ENCODE results near the gene ERAP2. TPM values are rescaled to one million over a fixed set of nuclear protein-coding genes. Genes with fewer than 3 reads are reported as not detected.

The ERAP2 gene
- total RNA-seq, 8 experiments from 2014 or later, result 0.22 to 24.5 (median 1.9) TPM

- in situ Hi-C loops (cut with MboI; ENCODE audit: low pct_unique_long_range_greater_than_20kb in 2 of 9, low sequenced_read_pairs in 9 of 9, unreplicated experiment in 9 of 9), result loop anchor here in 1 of 9 experiments (25.0 kb wide), 1 partner anchor 286 kb away; the partner anchor contains the start of gene LIX1
- no peak overlapping the region for H3K4me3 ChIP-seq
- H3K27ac ChIP-seq, result no peak overlapping the region
- H3K4me1 ChIP-seq (replicated peaks in 1 of 2), result peaks cover 0 to 7% of the 10 kb centered on the region in 2 donors
- WGBS, 10 experiments, result 6 to 74% (median 41%) methylated on average over 2 to 7 of the region's 7 CpGs
- peak in 3 of 8 experiments; percentile 25 to 44 (median 36) for ATAC-seq (replicated peaks in 6 of 8)
Observed at GRCh38 chr5:96851312-96852062, 24.8 kb upstream of the ERAP2 start.

- in situ Hi-C loops (cut with MboI; ENCODE audit: low pct_unique_long_range_greater_than_20kb in 2 of 9, low sequenced_read_pairs in 9 of 9, unreplicated experiment in 9 of 9), result loop anchor here in 1 of 9 experiments (25.0 kb wide), 1 partner anchor 285 kb away; the partner anchor contains the start of gene LIX1
- Histone ChIP-seq H3K4me1 (replicated peaks in 1 of 2) (peaks cover 0 to 7% of the 10 kb centered on the region in 2 donors), H3K27ac (no peak overlapping the region), H3K4me3 (no peak overlapping the region)
- ATAC-seq (replicated peaks in 6 of 8), result peak in 4 of 8 experiments; percentile 55 to 92 (median 80)
- 0 to 92% (median 77%) methylated on average over 1 to 2 of the region's 2 CpGs for WGBS, 10 experiments
Observed at GRCh38 chr5:96852759-96853158, 23.5 kb upstream of the ERAP2 start.

GRCh38 chr5:96854067-96854466 is 22.2 kb upstream of the ERAP2 start:
- in situ Hi-C loops (cut with MboI; ENCODE audit: low pct_unique_long_range_greater_than_20kb in 2 of 9, low sequenced_read_pairs in 9 of 9, unreplicated experiment in 9 of 9), result loop anchor here in 1 of 9 experiments (25.0 kb wide), 1 partner anchor 283 kb away; the partner anchor contains the start of gene LIX1
- Histone ChIP-seq H3K27ac (no peak overlapping the region), H3K4me1 (replicated peaks in 1 of 2) (peaks cover 0 to 7% of the 10 kb centered on the region in 2 donors), H3K4me3 (no peak overlapping the region)
- 50 to 89% (median 78%) methylated on average over 1 of the region's 1 CpG; no CpG with 5 or more reads in 2 of the 10 experiments for WGBS, 10 experiments
- ATAC-seq (replicated peaks in 6 of 8), result no peak

- in situ Hi-C loops (cut with MboI; ENCODE audit: low pct_unique_long_range_greater_than_20kb in 2 of 9, low sequenced_read_pairs in 9 of 9, unreplicated experiment in 9 of 9), result loop anchor here in 1 of 9 experiments (25.0 kb wide), 1 partner anchor 282 kb away; the partner anchor contains the start of gene LIX1
- peaks cover 0 to 7% of the 10 kb centered on the region in 2 donors for H3K4me1 ChIP-seq (replicated peaks in 1 of 2)
- H3K27ac ChIP-seq, result no peak overlapping the region
- WGBS, 10 experiments, result 42 to 91% (median 82%) methylated on average over 1 to 6 of the region's 6 CpGs; no CpG with 5 or more reads in 2 of the 10 experiments
- H3K4me3 ChIP-seq, result no peak overlapping the region
- peak in 1 of 8 experiments; percentile 26 for ATAC-seq (replicated peaks in 6 of 8)
Observed at GRCh38 chr5:96855031-96855872, 21.0 kb upstream of the ERAP2 start.

- H3K27ac ChIP-seq, result no peak overlapping the region
- peaks cover 0 to 4% of the 10 kb centered on the region in 2 donors for H3K4me1 ChIP-seq (replicated peaks in 1 of 2)
- H3K4me3 ChIP-seq, result no peak overlapping the region
- ATAC-seq (replicated peaks in 6 of 8), result no peak
- in situ Hi-C loops (cut with MboI; ENCODE audit: low pct_unique_long_range_greater_than_20kb in 2 of 9, low sequenced_read_pairs in 9 of 9, unreplicated experiment in 9 of 9), result loop anchor here in 1 of 9 experiments (25.0 kb wide), 1 partner anchor 281 kb away; the partner anchor contains the start of gene LIX1
- 82 to 100% (median 100%) methylated on average over 1 to 3 of the region's 3 CpGs; no CpG with 5 or more reads in 3 of the 10 experiments for WGBS, 10 experiments
Observed at GRCh38 chr5:96856371-96856770, 19.9 kb upstream of the ERAP2 start.

- no peak overlapping the region for H3K4me3 ChIP-seq
- in situ Hi-C loops (cut with MboI; ENCODE audit: low pct_unique_long_range_greater_than_20kb in 2 of 9, low sequenced_read_pairs in 9 of 9, unreplicated experiment in 9 of 9), result loop anchor here in 1 of 9 experiments (25.0 kb wide), 1 partner anchor 280 kb away; the partner anchor contains the start of gene LIX1
- H3K4me1 ChIP-seq (replicated peaks in 1 of 2), result no peaks in the 10 kb centered on the region
- WGBS, 10 experiments, result 75 to 100% (median 100%) methylated on average over 1 of the region's 1 CpG; no CpG with 5 or more reads in 2 of the 10 experiments
- ATAC-seq (replicated peaks in 6 of 8), result no peak
- H3K27ac ChIP-seq, result no peak overlapping the region
Observed at GRCh38 chr5:96857454-96857853, 18.8 kb upstream of the ERAP2 start.

GRCh38 chr5:96857924-96858323 is 18.4 kb upstream of the ERAP2 start:
- Histone ChIP-seq H3K27ac (no peak overlapping the region), H3K4me3 (no peak overlapping the region), H3K4me1 (replicated peaks in 1 of 2) (no peaks in the 10 kb centered on the region)
- no peak for ATAC-seq (replicated peaks in 6 of 8)
- 86 to 100% (median 90%) methylated on average over 2 to 4 of the region's 4 CpGs; no CpG with 5 or more reads in 1 of the 10 experiments for WGBS, 10 experiments
- in situ Hi-C loops (cut with MboI; ENCODE audit: low pct_unique_long_range_greater_than_20kb in 2 of 9, low sequenced_read_pairs in 9 of 9, unreplicated experiment in 9 of 9), result loop anchor here in 1 of 9 experiments (25.0 kb wide), 1 partner anchor 279 kb away; the partner anchor contains the start of gene LIX1

- no peak for ATAC-seq (replicated peaks in 6 of 8)
- in situ Hi-C loops (cut with MboI; ENCODE audit: low pct_unique_long_range_greater_than_20kb in 2 of 9, low sequenced_read_pairs in 9 of 9, unreplicated experiment in 9 of 9), result loop anchor here in 1 of 9 experiments (25.0 kb wide), 1 partner anchor 278 kb away; the partner anchor contains the start of gene LIX1
- H3K4me3 ChIP-seq, result no peak overlapping the region
- 40 to 100% (median 80%) methylated on average over 1 to 2 of the region's 2 CpGs; no CpG with 5 or more reads in 6 of the 10 experiments for WGBS, 10 experiments
- no peak overlapping the region for H3K27ac ChIP-seq
- H3K4me1 ChIP-seq (replicated peaks in 1 of 2), result no peaks in the 10 kb centered on the region
Observed at GRCh38 chr5:96859375-96859774, 16.9 kb upstream of the ERAP2 start.

GRCh38 chr5:96861076-96861475 is 15.2 kb upstream of the ERAP2 start:
- in situ Hi-C loops (cut with MboI; ENCODE audit: low pct_unique_long_range_greater_than_20kb in 2 of 9, low sequenced_read_pairs in 9 of 9, unreplicated experiment in 9 of 9), result loop anchor here in 1 of 9 experiments (25.0 kb wide), 1 partner anchor 276 kb away; the partner anchor contains the start of gene LIX1
- Histone ChIP-seq H3K4me3 (no peak overlapping the region), H3K4me1 (replicated peaks in 1 of 2) (no peaks in the 10 kb centered on the region), H3K27ac (no peak overlapping the region)
- no peak for ATAC-seq (replicated peaks in 6 of 8)
- 58 to 78% (median 72%) methylated on average over 1 to 2 of the region's 2 CpGs; no CpG with 5 or more reads in 4 of the 10 experiments for WGBS, 10 experiments

- 71 to 100% (median 85%) methylated on average over 1 to 2 of the region's 2 CpGs; no CpG with 5 or more reads in 2 of the 10 experiments for WGBS, 10 experiments
- Histone ChIP-seq H3K4me1 (replicated peaks in 1 of 2) (no peaks in the 10 kb centered on the region), H3K4me3 (no peak overlapping the region), H3K27ac (no peak overlapping the region)
- in situ Hi-C loops (cut with MboI; ENCODE audit: low pct_unique_long_range_greater_than_20kb in 2 of 9, low sequenced_read_pairs in 9 of 9, unreplicated experiment in 9 of 9), result loop anchor here in 1 of 9 experiments (25.0 kb wide), 1 partner anchor 274 kb away; the partner anchor contains the start of gene LIX1
- ATAC-seq (replicated peaks in 6 of 8), result no peak
Observed at GRCh38 chr5:96863114-96863513, 13.2 kb upstream of the ERAP2 start.

- in situ Hi-C loops (cut with MboI; ENCODE audit: low pct_unique_long_range_greater_than_20kb in 2 of 9, low sequenced_read_pairs in 9 of 9, unreplicated experiment in 9 of 9), result loop anchor here in 1 of 9 experiments (25.0 kb wide), 1 partner anchor 273 kb away; the partner anchor contains the start of gene LIX1
- no peaks in the 10 kb centered on the region for H3K4me1 ChIP-seq (replicated peaks in 1 of 2)
- ATAC-seq (replicated peaks in 6 of 8), result no peak
- H3K27ac ChIP-seq, result no peak overlapping the region
- H3K4me3 ChIP-seq, result no peak overlapping the region
- 12 to 97% (median 67%) methylated on average over 2 to 3 of the region's 3 CpGs; no CpG with 5 or more reads in 2 of the 10 experiments for WGBS, 10 experiments
Observed at GRCh38 chr5:96863949-96864584, 12.2 kb upstream of the ERAP2 start.

Measured in motor neuron (in vitro differentiated cells).